ENCODE measurements around the gene ASGR2. TPM values are rescaled to one million over a fixed set of nuclear protein-coding genes. Genes with fewer than 3 reads are reported as not detected.
"Not testable (repeated sequence)": the region's sequence is repeated elsewhere in the genome, so short reads cannot be mapped to it uniquely, and the experiment has no call there.

Gene ASGR2
- total RNA-seq, 1 donor from 2014 or later, result 442 TPM

DNA sequence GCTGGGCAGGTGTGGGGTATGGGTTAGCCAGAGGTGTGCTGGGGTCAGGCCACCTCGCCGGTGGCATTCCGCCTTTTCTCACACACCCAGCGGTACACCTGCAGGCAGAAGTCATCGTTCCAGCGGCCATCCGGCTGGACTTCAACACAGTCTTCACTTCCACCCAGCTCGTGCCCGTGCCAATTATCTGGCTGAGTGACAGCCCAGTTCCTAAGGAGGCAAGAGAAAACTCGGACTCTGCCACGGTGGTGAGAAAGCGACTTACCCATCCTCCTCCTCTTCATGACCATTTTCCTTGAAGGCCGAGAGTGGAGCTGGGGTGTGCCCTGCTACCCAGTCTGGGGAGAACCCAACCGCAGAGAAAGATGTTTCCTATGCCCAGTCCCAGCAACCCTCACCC lies 13.1 kb downstream of the ASGR2 start:
- ATAC-seq (peak; percentile 20), DNase-seq (ENCODE audit: low spot score) (no peak)

DNA sequence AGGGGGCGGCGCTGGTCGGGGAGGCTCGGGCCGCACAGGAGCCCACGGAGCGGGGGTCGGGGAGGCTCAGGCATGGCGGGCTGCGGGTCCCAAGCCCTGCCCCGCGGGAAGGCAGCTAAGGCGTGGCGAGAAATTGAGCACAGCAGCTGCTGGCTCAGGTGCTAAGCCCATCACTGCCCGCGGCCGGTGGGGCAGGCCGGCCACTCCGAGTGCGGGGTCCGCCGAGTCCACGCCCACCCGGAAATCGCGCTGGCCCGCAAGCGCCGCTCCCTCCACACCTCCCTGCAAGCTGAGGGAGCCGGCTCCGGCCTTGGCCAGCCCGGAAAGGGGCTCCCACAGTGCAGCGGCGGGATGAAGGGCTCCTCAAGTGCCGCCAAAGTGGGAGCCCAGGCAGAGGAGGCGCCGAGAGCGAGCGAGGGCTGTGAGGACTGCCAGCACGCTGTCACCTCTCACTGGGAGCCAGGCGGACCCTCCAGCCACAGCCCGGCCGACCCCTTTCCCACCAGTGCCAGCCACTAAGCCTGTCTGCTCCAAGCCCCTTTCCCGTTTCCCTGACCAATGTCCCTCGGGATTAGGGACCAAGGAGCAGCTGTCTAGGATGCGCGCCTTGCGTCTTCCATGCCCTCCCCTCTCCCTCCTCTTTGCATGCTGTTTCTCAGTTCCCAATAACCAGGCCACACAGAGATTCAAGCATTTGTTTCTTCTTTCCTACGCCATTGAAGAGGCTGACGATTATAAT lies 13.8 kb downstream of the ASGR2 start:
- DNase-seq (ENCODE audit: low spot score), result not testable (repeated sequence)
- ATAC-seq, result peak; percentile 15

DNA sequence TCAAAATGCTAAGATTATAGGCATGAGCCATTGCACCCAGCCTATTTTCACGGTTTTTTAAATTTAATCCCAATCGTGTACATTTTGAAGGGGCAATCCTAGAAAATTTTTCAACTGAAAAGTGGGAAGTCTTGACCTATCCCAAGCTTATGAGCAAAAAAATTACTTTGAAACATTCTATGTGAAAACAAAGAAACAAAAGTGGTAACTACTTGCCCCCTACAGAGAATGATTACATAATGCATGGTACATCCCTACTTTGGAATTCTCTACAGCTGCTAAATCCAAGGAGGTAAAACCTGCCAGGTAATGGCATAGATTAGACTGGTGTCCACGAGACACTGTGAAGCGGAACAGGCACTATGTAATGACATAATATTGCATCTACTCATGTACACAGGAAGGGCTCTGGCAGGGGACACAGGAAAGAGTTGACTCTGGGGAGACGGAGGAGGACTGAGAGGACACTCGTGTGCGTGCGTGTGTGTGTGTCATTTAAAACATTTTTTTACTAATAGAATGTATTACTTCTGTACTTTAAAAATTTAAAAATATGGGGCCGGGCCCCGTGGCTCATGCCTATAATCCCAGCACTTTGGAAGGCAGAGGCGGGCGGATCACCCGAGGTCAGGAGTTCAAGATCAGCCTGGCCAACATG lies 15.7 kb downstream of the ASGR2 start:
- DNase-seq (ENCODE audit: low spot score), result no peak

DNA sequence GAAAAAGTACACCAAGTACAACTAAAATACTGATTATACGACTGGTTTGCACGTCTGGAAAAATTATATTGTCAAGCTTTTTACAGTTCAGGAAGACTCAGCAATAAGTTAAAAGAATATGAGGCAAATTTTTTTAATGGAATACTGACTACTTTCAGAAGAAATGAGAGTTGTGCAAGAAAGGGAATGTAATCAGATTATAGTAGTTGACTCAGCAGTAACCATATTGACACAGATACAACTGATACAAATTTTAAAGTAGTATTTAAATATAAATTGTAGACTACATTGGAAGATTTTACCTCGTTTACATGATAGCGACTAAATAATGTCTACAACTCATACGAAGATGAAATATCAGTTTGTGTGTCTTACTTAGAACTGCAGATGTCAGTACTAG lies 16.7 kb downstream of the ASGR2 start:
- ATAC-seq, result peak; percentile 21
- DNase-seq (ENCODE audit: low spot score), result no peak

More for the DNA sequence above, 15.7 kb downstream of the ASGR2 start:
- ATAC-seq, result peak; percentile 33

DNA sequence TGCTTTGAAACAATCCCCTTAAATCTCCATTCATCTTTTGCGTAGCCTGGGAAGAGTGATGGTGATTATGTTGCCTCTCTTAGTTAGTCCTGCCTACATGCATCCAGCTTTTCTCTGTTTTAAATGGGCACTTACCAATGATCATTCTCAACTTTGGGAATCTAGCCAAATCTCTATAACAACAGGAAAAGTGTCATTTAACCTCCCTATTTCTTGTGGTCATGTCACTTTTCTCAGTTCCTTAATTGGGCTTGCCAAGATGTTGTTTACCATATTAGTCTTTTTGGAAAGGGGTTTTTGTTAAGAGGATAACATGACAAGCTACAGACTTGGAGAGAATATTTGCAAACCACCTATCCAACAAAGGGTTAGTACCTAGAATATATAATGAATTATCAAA lies 19.0 kb downstream of the ASGR2 start:
- DNase-seq (ENCODE audit: low spot score), result no peak
- no peak for ATAC-seq

DNA sequence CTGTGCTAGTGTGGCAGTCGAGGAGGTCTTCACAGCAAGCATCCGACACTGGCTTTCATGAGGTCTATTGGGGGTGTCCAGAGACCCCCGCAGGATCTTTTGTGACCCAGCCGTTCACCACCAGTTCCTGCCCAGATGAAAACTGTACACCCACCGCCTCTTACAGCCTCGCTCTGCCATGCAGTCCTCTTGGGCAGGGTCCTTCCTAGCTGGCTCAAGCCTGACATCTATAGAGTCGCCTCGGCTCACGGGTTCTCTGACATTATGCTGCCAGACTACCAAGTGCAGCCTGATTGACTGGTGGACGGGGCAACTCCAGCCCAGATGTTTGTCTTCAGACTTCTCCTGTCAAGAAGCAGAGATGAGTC lies 20.0 kb downstream of the ASGR2 start:
- DNase-seq (ENCODE audit: low spot score) (no peak), ATAC-seq (peak; percentile 10)

DNA sequence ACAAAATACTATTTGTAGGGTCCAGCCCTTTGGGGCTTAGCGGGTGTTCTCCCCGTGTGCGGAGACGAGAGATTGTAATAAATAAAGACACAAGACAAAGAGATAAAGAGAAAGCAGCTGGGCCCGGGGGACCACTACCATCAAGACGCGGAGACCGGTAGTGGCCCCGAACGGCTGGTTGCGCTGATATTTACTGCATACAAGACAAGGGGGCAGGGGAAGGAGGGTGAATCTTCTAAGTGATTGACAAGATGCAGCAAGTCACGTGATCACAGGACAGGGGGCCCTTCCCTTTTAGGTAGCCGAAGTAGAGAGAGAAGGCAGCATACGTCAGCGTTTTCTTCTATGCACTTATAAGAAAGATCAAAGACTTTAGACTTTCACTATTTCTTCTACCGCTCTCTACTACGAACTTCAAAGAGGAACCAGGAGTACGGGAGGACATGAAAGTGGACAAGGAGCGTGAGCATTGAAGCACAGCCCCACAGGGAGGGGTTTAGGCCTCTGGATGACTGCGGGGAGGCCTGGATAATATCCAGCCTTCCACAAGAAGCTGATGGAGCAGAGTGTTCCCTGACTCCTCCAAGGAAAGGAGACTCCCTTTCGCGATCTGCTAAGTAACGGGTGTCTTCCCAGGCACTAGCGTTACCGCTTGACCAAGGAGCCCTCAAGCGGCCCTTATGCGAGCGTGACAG lies 23.2 kb downstream of the ASGR2 start:
- not testable (repeated sequence) for DNase-seq (ENCODE audit: low spot score); ATAC-seq

DNA sequence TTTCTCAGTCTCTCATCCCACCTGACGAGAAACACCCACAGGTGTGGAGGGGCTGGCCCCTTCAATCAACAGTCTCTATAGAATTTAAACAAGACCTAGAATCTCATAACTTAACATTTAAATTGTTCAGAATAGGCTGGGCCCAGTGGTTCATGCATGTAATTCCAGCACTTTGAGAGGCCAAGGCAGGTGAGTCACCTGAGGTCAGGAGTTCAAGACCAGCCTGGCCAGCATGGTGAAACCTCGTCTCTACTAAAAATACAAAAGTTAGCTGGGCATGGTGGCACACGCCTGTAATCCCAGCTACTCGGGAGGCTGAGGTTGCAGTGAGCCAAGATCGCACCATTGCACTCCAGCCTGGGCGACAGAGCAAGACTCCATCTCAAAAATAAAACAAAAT lies 25.1 kb downstream of the ASGR2 start:
- ATAC-seq; DNase-seq (ENCODE audit: low spot score): not testable (repeated sequence)

DNA sequence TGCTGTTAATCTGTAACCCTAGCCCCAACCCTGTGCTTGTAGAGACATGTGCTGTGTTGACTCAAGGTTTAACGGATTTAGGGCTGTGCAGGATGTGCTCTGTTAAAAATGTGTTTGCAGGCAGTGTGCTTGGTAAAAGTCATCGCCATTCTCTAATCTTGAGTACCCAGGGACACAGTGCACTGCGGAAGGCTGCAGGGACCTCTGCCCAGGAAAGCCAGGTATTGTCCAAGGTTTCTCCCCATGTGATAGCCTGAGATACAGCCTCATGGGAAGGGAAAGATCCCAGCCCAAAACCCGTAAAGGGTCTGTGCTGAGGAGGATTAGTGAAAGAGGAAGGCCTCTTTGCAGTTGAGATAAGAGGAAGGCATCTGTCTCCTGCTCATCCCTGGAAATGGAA lies 26.2 kb downstream of the ASGR2 start:
- ATAC-seq; DNase-seq (ENCODE audit: low spot score): not testable (repeated sequence)

DNA sequence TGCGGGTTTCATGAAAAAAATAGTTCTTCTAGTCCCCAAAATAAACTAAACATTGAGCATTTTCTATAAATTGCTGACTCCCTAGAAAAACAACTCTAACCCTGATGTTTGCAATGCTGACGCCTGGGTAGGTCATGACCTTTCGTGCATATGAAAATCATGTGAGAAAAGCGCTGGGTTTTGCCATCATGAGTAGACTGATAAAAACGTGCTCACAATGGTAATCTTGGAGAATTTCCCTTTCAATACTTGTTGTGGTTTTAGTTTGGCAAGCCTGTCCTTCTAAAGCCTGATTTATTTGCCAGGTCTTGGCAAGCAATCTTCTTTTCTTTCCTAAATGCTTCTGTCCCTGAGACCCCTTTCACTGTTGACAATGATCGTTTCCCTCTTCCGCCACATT lies 30.5 kb downstream of the ASGR2 start:
- DNase-seq (ENCODE audit: low spot score), result no peak
- ATAC-seq, result peak; percentile 40

DNA sequence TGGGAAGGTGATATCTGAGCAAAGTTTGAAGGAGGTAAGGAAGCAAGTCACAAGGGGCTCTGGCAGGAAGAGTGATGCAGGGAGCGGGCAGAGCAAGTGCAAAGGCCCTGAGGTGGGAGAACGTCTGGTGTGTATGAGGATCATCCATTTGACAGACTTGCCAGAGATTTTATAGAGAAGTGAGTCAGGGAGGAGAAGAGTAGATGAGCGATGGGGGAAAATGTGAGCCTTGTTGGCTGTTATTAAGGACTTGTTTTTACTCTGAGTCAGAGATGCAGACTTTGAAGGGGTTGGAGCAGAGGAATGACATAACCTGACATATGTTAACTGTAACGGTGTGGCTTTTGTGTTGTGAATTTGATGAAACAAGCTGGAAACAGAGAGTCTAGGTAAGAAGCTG lies 31.0 kb downstream of the ASGR2 start:
- no peak for DNase-seq (ENCODE audit: low spot score)
- no peak for ATAC-seq

DNA sequence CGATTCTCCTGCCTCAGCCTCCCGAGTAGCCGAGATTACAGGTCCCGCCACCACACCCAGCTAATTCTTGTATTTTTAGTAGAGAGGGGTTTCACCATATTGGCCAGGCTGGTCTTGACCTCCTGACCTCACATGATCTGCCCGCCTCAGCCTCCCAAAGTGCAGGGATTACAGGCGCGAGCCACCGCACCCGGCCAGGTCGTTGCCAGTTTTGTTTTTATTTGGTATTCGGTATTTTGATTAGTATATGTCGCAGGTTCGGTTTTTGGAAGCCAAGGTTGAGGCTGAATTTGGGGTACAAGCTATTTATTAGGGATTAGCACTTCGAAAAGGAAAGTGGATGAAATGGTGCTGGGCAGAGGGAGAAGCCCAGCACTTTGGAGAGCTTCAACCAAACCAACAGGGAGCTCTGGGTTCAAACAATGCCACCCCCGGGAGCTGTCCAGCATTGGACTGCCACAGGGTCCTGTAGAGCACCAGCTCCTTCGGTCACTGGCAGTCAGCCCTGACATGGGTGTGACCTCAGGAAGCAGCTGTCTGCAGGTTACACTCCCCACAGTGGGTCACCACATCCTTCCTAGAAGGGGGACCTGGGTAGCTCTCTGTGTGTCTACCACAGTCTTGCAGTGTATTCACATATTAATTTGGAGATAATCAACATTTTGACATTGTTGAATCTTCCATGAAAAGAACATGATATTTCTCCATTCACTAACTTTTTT lies 33.1 kb downstream of the ASGR2 start:
- DNase-seq (ENCODE audit: low spot score) (no peak), ATAC-seq (peak; percentile 45)

DNA sequence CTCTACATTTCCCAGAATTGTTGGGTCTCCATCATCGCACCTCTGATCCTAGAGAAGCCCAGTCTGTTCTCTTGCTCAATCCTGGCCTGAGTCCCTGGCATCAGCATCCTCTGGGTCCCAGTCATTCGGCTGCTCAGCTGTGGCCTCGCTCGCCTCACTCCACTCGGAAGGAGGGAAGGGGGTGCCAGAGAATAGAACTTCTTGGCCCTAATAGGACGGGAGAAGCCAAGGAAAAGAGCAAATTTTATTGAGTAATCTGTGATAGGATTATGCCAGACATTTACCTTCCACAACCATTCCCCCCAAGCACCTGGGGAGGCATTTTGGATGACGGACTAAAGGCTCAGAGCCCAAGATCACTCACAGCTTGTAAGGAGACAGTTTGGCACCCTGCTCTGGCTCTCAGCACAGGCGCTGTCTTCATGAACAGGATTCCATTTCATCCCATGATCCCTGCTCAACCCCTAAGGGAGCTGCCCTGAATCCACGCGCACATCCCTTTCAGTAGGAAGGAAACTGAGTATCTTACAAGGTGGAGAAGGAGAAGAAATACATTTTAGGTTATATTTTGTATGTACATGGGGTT lies 34.1 kb downstream of the ASGR2 start:
- DNase-seq (ENCODE audit: low spot score) (no peak), ATAC-seq (peak; percentile 70)

DNA sequence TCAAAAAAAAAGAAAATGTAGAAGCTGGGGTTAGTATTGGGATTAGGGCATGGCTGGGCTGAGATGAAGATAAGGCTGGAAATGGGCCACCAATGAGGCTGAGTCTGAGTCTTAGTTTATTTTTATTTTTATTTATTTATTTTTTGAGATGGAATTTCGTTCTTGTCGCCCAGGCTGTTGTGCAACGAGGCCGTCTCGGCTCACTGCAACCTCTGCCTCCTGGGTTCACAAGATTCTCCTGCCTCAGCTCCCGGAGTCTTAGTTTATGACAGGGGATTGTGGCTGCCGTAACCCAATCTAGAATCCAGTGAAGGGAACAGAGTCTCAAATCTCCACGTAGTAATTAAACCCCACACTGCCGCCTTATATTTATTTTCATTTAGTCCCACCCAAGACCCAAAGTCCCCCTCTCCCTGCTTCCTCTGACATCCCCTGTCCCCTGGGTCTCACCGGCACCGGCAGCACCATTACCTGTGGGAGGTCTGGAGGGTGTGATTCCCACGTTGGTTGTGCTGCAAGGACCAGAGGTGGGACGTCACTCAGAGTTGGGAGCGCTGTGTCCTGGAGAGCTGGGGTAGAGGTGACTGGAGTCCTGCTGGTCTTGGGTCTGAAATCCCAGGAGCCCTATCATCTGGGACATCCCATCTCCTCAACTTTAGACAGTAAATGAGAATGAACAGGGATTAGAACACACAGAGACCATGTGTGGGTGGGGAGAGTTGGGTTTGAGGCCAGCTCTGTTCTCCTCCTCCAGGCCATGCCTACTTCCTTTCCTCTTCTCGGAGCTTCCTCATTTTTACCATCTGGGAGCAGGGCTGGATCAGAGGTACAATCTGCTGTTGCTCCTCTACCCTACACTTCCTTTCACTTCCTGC lies 34.8 kb downstream of the ASGR2 start, which contains the start of gene CLEC10A:
CLEC10A (minus strand) TSS at position 671 of the 875 bp plus-strand sequence. CDS start 1,439 bp downstream, outside the sequence.
- ATAC-seq, result peak; percentile 28
- DNase-seq (ENCODE audit: low spot score), result no peak

DNA sequence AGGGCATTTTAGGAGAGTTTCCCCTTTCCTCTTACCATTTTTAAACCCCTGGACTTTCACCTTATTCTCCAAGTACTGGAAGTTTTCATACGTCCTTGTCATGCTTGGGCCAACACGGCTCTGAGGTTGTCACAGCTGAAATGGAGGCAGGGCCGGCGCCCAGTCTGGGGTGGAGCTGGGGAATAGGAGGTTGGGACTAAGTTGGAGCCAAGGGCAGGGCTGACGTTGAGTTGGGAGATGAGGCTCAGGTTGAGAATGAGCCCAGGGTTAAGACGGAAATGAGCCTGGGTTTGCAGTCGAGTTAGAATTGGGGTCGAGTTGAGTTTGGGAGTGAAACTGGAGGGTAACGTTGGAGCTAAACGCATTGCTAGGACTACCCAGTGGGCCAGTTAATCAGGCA lies 35.9 kb downstream of the ASGR2 start:
- ATAC-seq (no peak), DNase-seq (ENCODE audit: low spot score) (no peak)

DNA sequence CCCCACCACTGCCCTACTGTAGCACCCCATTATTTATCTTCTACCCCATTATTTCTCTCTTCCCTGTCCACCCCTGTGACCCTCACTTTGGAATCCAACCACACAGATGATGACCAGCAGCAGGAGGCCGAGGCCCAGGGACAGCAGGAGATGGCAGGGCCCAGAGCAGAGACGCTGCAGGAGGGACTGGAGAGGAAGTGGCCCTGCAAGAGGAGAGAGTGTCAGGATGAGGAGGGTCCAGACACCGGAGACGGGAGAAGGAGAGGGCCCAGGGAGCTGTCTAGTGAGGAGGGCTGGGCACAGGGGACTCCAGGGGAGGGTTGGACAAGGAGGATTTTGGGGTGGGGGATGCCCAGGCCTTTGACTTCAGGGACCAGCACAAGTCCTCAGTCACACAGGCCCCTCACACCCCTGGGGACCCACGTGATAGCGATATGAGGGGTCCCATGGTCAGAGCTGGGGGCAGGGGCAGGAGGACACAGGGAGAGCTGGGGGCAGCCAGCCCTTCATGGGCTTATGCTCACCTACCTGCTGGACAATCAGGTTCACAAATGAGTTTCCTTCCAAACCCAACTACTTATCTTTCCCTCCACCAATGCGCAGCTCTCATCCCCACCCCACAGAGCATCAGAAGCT lies 36.6 kb downstream of the ASGR2 start:
- DNase-seq (ENCODE audit: low spot score) (no peak), ATAC-seq (no peak)

DNA sequence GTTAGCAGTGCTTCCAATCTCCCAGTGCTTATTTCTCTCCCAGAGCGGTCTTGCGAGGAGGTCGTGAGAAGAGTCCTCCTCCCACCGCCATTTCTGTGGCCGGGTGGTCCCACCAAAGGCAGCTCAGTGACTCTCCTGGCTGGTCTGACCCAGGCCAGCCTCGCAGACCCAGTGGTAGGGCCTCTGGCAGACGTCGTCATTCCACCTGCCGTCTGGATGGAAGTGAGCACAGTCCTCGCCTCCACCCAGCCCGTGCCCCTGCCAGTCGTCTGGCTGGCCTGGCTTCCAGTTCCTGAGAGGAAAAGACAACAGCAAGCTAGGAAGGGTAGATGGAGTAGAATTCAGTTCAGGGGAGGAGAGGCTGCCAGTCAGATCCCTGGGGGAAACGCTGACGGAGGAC lies 39.7 kb downstream of the ASGR2 start:
- ATAC-seq, result no peak
- DNase-seq (ENCODE audit: low spot score), result no peak

DNA sequence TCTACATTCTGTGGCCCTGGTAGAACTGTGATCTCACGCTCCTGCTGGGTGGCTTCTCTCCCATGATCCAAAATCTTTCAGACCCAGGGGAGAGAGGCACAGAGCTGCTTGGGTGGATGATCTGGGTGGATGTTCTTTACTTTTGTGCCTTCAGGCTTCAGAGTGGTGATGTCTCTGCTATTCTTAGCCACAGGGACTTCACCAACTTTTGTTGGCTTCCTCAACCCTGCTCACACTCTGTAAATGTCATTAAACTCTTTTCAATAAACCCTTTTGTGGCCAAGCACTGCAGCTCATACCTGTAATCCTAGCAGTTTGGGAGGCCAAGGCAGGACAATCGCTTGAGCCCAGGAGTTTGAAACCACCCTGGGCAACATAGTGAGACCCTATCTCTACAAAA lies 42.2 kb downstream of the ASGR2 start:
- no peak for ATAC-seq
- DNase-seq (ENCODE audit: low spot score), result no peak

DNA sequence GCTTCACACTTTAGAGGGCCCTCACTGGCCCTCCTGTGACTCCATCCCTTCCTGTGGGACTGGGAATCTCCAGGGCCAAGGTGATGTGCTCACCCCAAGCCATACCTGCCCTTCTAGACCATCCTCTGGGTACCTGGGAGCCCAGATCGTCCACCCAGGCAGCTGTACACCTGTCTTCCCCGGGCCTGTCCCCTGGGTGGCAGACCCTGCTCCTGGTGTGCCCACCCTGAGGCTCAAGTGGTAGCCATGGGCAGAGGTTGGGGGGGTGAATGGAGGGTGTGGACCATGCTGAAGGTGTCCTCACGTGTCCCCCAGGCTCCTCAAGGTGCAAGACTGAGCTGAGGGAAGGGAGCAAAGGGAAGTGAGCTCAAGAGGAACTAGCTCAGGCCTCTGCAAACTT lies 43.9 kb downstream of the ASGR2 start:
- no peak for ATAC-seq
- no peak for DNase-seq (ENCODE audit: low spot score)
